IPS DF 19.7 (cell line): Measurements from ENCODE around the gene RHOT2.

Source experiments
- DNase-seq: peaks from one replicate; pipeline ENCODE4 v3.0.0-alpha.2; 2013; ENCODE audit warnings: low read depth, low spot score

The RHOT2 gene

GRCh38 chr16:667780-668518, at the start of gene RHOT2:
RHOT2 (plus strand) TSS chr16:668132; CDS start chr16:668200, 68 bp downstream.
- DNase-seq = no peak

- DNase-seq = no peak
Observed at GRCh38 chr16:619476-620100, 48.3 kb upstream of the RHOT2 start.

- DNase-seq = no peak
Observed at GRCh38 chr16:620700-621525, 47.0 kb upstream of the RHOT2 start.

- no peak for DNase-seq
Observed at GRCh38 chr16:621526-622105, 46.3 kb upstream of the RHOT2 start.

- DNase-seq = no peak
Observed at GRCh38 chr16:622920-623280, 45.0 kb upstream of the RHOT2 start.

- no peak for DNase-seq
Observed at GRCh38 chr16:624526-625070, 43.3 kb upstream of the RHOT2 start.

GRCh38 chr16:625117-625976, 42.6 kb upstream of the RHOT2 start:
- DNase-seq = no peak

- no peak for DNase-seq
Observed at GRCh38 chr16:625977-626765, 41.8 kb upstream of the RHOT2 start.

- no peak for DNase-seq
Observed at GRCh38 chr16:626787-627453, 41.0 kb upstream of the RHOT2 start.

- DNase-seq = no peak
Observed at GRCh38 chr16:627454-628239, 40.3 kb upstream of the RHOT2 start.

- no peak for DNase-seq
Observed at GRCh38 chr16:628321-629061, 39.4 kb upstream of the RHOT2 start.

- no peak for DNase-seq
Observed at GRCh38 chr16:629185-629832, 38.6 kb upstream of the RHOT2 start.

GRCh38 chr16:629833-630248, 38.1 kb upstream of the RHOT2 start:
- DNase-seq = no peak

GRCh38 chr16:630249-630814, 37.6 kb upstream of the RHOT2 start:
- no peak for DNase-seq

- DNase-seq = no peak
Observed at GRCh38 chr16:630815-631405, 37.0 kb upstream of the RHOT2 start, which contains the start of gene WFIKKN1. WFIKKN1 (plus strand) TSS chr16:630985; CDS start chr16:631254, 269 bp downstream.

- DNase-seq = no peak
Observed at GRCh38 chr16:631808-632358, 36.0 kb upstream of the RHOT2 start.
